Muscle layer of duodenum (tissue), 2 donors: Measurements from ENCODE around the gene RAB5IF.

Experiments used
- H3K27ac ChIP-seq: one replicate; pipeline ENCODE4 v1.7.0; 2013; ENCODE audit warnings: mild to moderate bottlenecking, low read length
- H3K27me3 ChIP-seq: one replicate; pipeline ENCODE4 v1.7.0; 2013; ENCODE audit warnings: low read depth, mild to moderate bottlenecking, control low read depth, low read length
- H3K36me3 ChIP-seq, 2 donors: one replicate each; pipeline ENCODE4 v1.7.0; 2013; ENCODE audit warnings: low read length in 2 of 2, control low read depth in 1 of 2, mild to moderate bottlenecking in 1 of 2; ENCODE audit not compliant: insufficient read depth in 2 of 2, control insufficient read depth in 1 of 2
- H3K4me1 ChIP-seq, 2 donors: one replicate each; pipeline ENCODE4 v1.7.0; 2013; ENCODE audit warnings: low read length in 2 of 2, mild to moderate bottlenecking in 2 of 2, control low read depth in 1 of 2, moderate library complexity in 1 of 2; ENCODE audit not compliant: insufficient read depth in 2 of 2, control insufficient read depth in 1 of 2
- H3K4me3 ChIP-seq, 2 donors: one replicate each; pipeline ENCODE4 v1.7.0; 2013; ENCODE audit warnings: low read length in 2 of 2, low read depth in 1 of 2, mild to moderate bottlenecking in 1 of 2
- H3K9me3 ChIP-seq, 2 donors: one replicate each; pipeline ENCODE4 v1.7.0; 2013; ENCODE audit warnings: low read length in 2 of 2, control low read depth in 1 of 2, mild to moderate bottlenecking in 1 of 2; ENCODE audit not compliant: control insufficient read depth in 1 of 2
- donor health status: healthy.

Gene RAB5IF

DNA sequence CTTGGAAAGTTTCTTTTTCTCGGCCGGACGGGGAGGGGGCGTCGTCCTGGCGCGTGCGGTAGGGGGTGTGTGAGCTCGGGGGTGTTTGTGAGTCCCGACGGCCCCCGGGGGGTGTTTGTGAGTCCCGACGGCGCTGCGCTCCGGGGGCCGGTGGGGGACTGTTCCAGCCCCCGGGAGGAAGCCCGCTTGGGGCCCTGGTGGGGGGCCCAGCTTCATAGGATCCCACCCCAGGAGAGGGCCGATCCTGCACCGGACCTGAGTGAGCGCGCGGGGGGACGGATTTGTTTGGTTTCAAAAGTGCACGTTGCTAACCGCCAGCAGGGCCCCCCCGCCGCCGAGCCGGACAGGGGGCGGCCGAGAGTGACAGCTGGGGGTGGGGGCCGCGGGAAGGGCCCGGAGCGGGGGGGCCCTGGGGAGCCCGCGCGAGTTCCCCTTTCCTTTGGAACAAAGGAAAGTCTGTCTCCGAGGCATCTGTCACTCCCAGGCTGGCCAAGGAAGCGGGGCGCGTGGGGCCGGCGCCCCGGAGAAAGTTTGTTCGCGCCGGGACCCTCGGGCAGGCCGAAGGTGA is 31.7 kb upstream of the RAB5IF start:
- no peaks in the 10 kb centered on the region for H3K27me3 ChIP-seq
- H3K4me3 ChIP-seq: peak overlapping the region; percentile 26 to 77
- H3K27ac ChIP-seq: no peak overlapping the region
- H3K9me3 ChIP-seq: no peaks in the 10 kb centered on the region
- H3K4me1 ChIP-seq: peaks cover 0 to 21% of the 10 kb centered on the region in 2 donors
- no peaks in the 10 kb centered on the region for H3K36me3 ChIP-seq

DNA sequence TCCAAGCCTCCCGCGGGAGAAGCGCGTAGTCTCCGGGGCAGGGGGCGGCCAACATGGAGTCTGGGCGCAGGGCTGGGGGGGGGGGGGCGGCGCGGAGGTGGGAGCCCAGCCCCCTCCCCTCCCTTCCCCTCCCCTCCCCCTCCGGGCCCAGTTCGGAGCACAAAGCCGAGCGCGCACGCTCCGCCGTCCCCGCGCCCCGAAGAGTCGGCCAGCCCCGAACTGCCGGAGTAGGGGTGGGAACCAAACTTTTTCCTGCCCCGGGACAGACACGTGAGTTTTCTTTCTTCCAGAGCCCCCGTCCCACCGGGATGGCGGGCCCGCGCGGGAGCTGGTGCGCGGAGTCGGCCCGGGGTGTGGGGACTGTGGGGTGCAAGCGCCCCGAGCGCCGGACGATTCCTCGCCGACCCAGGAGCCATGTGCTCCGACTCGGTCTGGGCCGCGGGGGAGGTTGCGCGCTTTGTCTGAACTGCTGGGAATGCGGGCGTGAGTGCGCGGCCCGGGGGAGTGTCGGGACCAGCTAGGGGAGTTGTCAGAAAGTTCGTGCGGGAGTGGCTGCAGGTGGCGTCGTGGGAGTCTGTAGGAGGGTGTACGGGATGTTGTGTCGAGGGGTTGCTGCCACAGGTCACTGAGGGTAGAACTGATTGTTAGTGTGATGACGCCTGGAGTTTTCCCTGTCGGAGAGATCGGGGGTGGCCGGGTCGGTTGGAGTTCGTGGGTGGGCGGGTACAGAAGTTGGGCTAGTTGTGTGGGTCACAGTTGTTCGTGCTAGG is 31.0 kb upstream of the RAB5IF start:
- Histone ChIP-seq H3K9me3 (no peaks in the 10 kb centered on the region), H3K27me3 (no peaks in the 10 kb centered on the region), H3K36me3 (peaks cover 3% of the 10 kb centered on the region in 2 donors), H3K27ac (peak overlapping the region; percentile 31), H3K4me1 (peaks cover 0 to 21% of the 10 kb centered on the region in 2 donors), H3K4me3 (peak overlapping the region; percentile 50 to 77)

- H3K4me3 ChIP-seq: no peak overlapping the region
- H3K9me3 ChIP-seq: no peaks in the 10 kb centered on the region
- no peaks in the 10 kb centered on the region for H3K27me3 ChIP-seq
- no peak overlapping the region for H3K27ac ChIP-seq
- peaks cover 12 to 14% of the 10 kb centered on the region in 2 donors for H3K36me3 ChIP-seq
- H3K4me1 ChIP-seq: peaks cover 0 to 21% of the 10 kb centered on the region in 2 donors
Observed at GRCh38 chr20:36576081-36576445, 29.5 kb upstream of the RAB5IF start.

DNA sequence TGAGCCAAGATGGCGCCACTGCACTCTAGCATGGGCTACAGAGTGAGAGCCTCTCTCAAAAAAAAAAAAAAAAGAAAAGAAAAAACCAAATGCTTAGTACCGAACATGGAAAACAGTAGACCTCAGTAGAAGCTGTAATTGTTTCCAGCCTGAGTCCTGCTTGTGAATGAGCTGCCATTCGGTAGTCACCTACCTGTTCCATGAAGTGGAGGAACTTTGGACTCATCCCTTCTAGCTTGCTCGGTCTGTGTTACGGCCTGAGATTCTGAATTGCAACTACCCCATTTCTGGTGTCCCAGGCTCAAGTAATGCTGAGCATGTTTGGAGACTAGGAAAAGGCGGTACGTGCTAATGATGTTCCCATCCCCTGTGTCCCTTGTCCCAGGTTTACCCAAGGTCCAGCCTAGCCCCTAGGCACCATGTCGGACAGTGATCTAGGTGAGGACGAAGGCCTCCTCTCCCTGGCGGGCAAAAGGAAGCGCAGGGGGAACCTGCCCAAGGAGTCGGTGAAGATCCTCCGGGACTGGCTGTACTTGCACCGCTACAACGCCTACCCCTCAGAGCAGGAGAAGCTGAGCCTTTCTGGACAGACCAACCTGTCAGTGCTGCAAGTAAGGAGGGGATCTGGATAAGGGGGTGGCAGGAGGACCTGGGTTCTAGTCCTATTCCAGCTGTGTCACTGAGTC is 27.1 kb upstream of the RAB5IF start:
- Histone ChIP-seq H3K27ac (no peak overlapping the region), H3K4me3 (no peak overlapping the region), H3K27me3 (no peaks in the 10 kb centered on the region), H3K36me3 (peaks cover 20 to 25% of the 10 kb centered on the region in 2 donors), H3K4me1 (peaks cover 0 to 21% of the 10 kb centered on the region in 2 donors), H3K9me3 (no peaks in the 10 kb centered on the region)

DNA sequence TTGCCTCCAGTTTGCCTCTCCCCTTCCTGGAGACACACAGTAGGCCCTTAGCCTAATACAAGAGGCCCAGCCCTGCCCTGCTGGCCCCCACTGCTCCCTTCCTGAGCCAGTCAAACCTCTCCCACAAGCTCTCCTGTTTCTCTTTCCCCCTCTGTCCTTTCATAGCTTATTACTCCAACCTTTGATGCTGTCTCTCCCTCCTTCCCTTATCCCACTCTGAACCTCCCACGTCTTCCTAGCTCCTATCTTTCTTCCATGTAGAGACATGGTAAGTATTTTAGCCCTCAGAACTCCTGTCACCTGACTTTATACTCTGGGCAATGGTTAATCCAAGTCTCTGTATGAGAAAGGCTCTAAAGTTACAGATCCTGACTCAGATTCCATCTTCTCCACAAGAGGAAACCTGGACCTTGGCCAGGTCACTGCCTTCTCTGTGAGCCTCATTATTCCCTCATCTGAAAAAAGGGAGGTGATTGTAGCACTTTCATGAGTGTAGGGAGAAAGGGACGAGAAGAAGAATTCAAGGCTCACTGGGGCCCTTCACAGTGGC is 25.5 kb upstream of the RAB5IF start:
- H3K4me3 ChIP-seq: no peak overlapping the region
- H3K27me3 ChIP-seq: no peaks in the 10 kb centered on the region
- H3K27ac ChIP-seq: no peak overlapping the region
- H3K9me3 ChIP-seq: no peaks in the 10 kb centered on the region
- peaks cover 0 to 15% of the 10 kb centered on the region in 2 donors for H3K4me1 ChIP-seq
- peaks cover 20 to 25% of the 10 kb centered on the region in 2 donors for H3K36me3 ChIP-seq

GRCh38 chr20:36582322-36582721 is 23.3 kb upstream of the RAB5IF start:
- Histone ChIP-seq H3K27me3 (no peaks in the 10 kb centered on the region), H3K4me1 (no peaks in the 10 kb centered on the region), H3K27ac (no peak overlapping the region), H3K4me3 (no peak overlapping the region), H3K9me3 (no peaks in the 10 kb centered on the region), H3K36me3 (peaks cover 23 to 33% of the 10 kb centered on the region in 2 donors)

- no peaks in the 10 kb centered on the region for H3K4me1 ChIP-seq
- no peaks in the 10 kb centered on the region for H3K27me3 ChIP-seq
- H3K4me3 ChIP-seq: no peak overlapping the region
- H3K27ac ChIP-seq: no peak overlapping the region
- H3K9me3 ChIP-seq: no peaks in the 10 kb centered on the region
- peaks cover 24 to 33% of the 10 kb centered on the region in 2 donors for H3K36me3 ChIP-seq
Observed at GRCh38 chr20:36582821-36583220, 22.8 kb upstream of the RAB5IF start.

GRCh38 chr20:36584018-36584481 is 21.5 kb upstream of the RAB5IF start:
- H3K4me3 ChIP-seq: no peak overlapping the region

DNA sequence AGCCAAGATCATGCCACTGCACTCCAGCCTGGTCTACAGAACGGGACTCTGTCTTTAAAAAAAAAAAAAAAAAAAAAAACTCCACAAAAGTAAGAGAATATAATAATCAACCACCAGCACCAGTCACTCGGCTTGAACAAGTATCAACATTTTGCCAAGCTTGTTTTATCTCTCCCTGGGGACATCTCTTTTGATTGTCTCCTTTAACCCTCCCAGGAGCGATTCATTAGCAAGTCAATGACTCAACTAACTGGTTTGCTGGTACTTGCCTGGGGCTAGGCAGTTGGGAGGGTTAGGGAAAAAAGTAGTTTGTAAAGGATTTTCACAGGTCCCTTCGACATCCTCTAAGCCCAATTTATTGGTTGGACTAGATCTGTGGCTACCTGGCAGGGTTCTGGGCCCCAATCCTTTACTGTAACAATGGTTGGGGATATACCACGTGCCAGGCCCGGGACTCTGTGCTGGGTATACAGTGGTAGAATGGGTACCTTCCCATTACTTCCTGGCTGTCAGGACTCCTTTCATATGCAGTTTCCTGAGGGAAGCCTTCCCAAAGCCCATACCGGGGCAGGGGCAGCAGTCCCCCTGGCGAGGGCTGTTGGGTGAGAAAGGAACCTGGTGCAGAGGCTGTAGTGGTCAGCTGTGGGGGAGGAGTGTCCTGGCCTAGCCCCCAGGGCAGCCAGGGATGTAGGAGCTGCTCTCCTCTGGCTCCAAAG is 20.0 kb upstream of the RAB5IF start:
- H3K27me3 ChIP-seq: no peaks in the 10 kb centered on the region
- H3K4me1 ChIP-seq: no peaks in the 10 kb centered on the region
- no peak overlapping the region for H3K4me3 ChIP-seq
- no peaks in the 10 kb centered on the region for H3K9me3 ChIP-seq
- H3K27ac ChIP-seq: no peak overlapping the region
- peaks cover 14 to 22% of the 10 kb centered on the region in 2 donors for H3K36me3 ChIP-seq

More at GRCh38 chr20:36584018-36584481, 21.5 kb upstream of the RAB5IF start:
- Histone ChIP-seq H3K27ac (no peak overlapping the region), H3K4me1 (no peaks in the 10 kb centered on the region), H3K9me3 (no peaks in the 10 kb centered on the region), H3K36me3 (peaks cover 24 to 33% of the 10 kb centered on the region in 2 donors), H3K27me3 (no peaks in the 10 kb centered on the region)

- Histone ChIP-seq H3K27me3 (no peaks in the 10 kb centered on the region), H3K4me1 (no peaks in the 10 kb centered on the region), H3K9me3 (no peaks in the 10 kb centered on the region), H3K27ac (no peak overlapping the region), H3K4me3 (no peak overlapping the region), H3K36me3 (peaks cover 9 to 16% of the 10 kb centered on the region in 2 donors)
Observed at GRCh38 chr20:36587388-36588070, 18.1 kb upstream of the RAB5IF start.
